ENCODE results near the gene C1QTNF8.

The C1QTNF8 gene

GRCh38 chr16:1098266-1098991 is 2.4 kb upstream of the C1QTNF8 start:
- Histone ChIP-seq H4K20me1 (ENCODE audit: insufficient read depth, low read length) (no peaks in the 10 kb centered on the region), H3F3A (ENCODE audit: insufficient read depth, low read length) (no peaks in the 10 kb centered on the region), H3K4me3 (ENCODE audit: low read depth, low read length, poor library complexity, severe bottlenecking) (no peak overlapping the region), H3K9me3 (ENCODE audit: low read length) (no peaks in the 10 kb centered on the region), H3K36me3 (ENCODE audit: insufficient read depth, low read length) (no peaks in the 10 kb centered on the region), H3K4me1 (ENCODE audit: insufficient read depth, low read length, severe bottlenecking) (no peaks in the 10 kb centered on the region), H3K9ac (ENCODE audit: low read length) (no peak overlapping the region), H3K9me2 (ENCODE audit: low read depth, low read length) (no peaks in the 10 kb centered on the region), H3K79me2 (ENCODE audit: insufficient read depth, low read length) (no peaks in the 10 kb centered on the region), H3K27ac (ENCODE audit: low read depth, low read length, poor library complexity, severe bottlenecking) (no peak overlapping the region), H2AFZ (ENCODE audit: low read length) (no peak overlapping the region), H3K4me2 (ENCODE audit: low read length) (no peak overlapping the region), H3K27me3 (ENCODE audit: insufficient read depth, low read length) (no peaks in the 10 kb centered on the region)
- TF ChIP-seq, protein P1, sequence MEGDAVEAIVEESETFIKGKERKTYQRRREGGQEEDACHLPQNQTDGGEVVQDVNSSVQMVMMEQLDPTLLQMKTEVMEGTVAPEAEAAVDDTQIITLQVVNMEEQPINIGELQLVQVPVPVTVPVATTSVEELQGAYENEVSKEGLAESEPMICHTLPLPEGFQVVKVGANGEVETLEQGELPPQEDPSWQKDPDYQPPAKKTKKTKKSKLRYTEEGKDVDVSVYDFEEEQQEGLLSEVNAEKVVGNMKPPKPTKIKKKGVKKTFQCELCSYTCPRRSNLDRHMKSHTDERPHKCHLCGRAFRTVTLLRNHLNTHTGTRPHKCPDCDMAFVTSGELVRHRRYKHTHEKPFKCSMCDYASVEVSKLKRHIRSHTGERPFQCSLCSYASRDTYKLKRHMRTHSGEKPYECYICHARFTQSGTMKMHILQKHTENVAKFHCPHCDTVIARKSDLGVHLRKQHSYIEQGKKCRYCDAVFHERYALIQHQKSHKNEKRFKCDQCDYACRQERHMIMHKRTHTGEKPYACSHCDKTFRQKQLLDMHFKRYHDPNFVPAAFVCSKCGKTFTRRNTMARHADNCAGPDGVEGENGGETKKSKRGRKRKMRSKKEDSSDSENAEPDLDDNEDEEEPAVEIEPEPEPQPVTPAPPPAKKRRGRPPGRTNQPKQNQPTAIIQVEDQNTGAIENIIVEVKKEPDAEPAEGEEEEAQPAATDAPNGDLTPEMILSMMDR (IDR thresholded peaks at IDR 0.05; ENCODE audit: low read length) = no peak
- TF ChIP-seq EZH2 (IDR thresholded peaks at IDR 0.05; ENCODE audit: borderline replicate concordance, low read length) = no peak

DNA sequence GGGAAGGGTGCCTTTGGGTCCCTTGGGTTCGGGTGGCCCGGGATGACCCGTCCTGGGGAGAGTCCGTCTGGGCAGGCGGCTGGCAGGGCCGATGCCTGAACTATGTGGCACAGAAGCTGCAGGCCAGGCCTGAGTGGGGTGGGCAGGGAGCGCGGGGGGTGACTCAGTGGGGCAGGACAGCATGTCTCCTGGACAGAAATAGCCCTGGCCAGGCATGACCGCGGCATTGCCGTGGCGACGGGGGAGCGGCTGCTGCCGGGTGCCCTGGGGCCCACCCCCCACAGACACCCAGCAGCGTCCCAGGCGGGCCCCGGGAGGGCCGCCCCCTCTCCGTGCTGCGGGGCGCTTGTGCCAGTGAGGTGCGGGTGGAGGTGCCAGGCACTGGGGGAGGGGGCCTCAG is 1.8 kb upstream of the C1QTNF8 start:
- H3K4me3 ChIP-seq (ENCODE audit: low read depth, low read length, poor library complexity, severe bottlenecking) = no peak overlapping the region
- H3K79me2 ChIP-seq (ENCODE audit: insufficient read depth, low read length) = no peaks in the 10 kb centered on the region
- no peaks in the 10 kb centered on the region for H3K36me3 ChIP-seq (ENCODE audit: insufficient read depth, low read length)
- no peak overlapping the region for H3K27ac ChIP-seq (ENCODE audit: low read depth, low read length, poor library complexity, severe bottlenecking)
- no peak overlapping the region for H2AFZ ChIP-seq (ENCODE audit: low read length)
- no peaks in the 10 kb centered on the region for H4K20me1 ChIP-seq (ENCODE audit: insufficient read depth, low read length)
- H3K4me2 ChIP-seq (ENCODE audit: low read length) = no peak overlapping the region
- no peak for TF ChIP-seq EZH2 (IDR thresholded peaks at IDR 0.05; ENCODE audit: borderline replicate concordance, low read length)
- TF ChIP-seq, protein P1 (IDR thresholded peaks at IDR 0.05; ENCODE audit: low read length) = no peak
- no peaks in the 10 kb centered on the region for H3F3A ChIP-seq (ENCODE audit: insufficient read depth, low read length)
- H3K27me3 ChIP-seq (ENCODE audit: insufficient read depth, low read length) = no peaks in the 10 kb centered on the region
- no peaks in the 10 kb centered on the region for H3K9me3 ChIP-seq (ENCODE audit: low read length)
- H3K4me1 ChIP-seq (ENCODE audit: insufficient read depth, low read length, severe bottlenecking) = no peaks in the 10 kb centered on the region
- no peak overlapping the region for H3K9ac ChIP-seq (ENCODE audit: low read length)
- no peaks in the 10 kb centered on the region for H3K9me2 ChIP-seq (ENCODE audit: low read depth, low read length)

DNA sequence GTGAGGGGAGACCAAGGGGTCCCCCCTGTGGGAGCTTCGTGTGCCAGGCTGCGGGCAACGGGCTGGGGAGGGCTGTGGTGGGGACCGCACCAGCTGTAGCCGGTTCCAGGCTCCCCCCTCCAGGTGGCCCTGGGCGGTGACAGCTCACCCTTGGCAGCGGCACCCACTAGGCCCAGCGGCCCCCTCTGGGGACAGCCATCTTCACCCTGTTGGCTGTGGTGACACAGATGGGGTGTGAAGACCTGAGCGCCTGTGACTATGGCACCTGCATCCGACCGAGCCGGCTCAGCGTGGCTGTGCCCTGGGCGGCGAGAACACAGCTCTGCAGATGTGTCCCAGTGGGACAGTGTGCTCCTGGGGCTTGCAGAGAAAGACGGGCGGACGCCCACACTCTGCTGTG is 1.1 kb upstream of the C1QTNF8 start:
- Histone ChIP-seq H3K4me3 (ENCODE audit: low read depth, low read length, poor library complexity, severe bottlenecking) (no peak overlapping the region), H3K27me3 (ENCODE audit: insufficient read depth, low read length) (no peaks in the 10 kb centered on the region), H3F3A (ENCODE audit: insufficient read depth, low read length) (no peaks in the 10 kb centered on the region), H3K4me1 (ENCODE audit: insufficient read depth, low read length, severe bottlenecking) (no peaks in the 10 kb centered on the region), H3K9me3 (ENCODE audit: low read length) (no peaks in the 10 kb centered on the region), H3K4me2 (ENCODE audit: low read length) (no peak overlapping the region), H3K36me3 (ENCODE audit: insufficient read depth, low read length) (no peaks in the 10 kb centered on the region), H2AFZ (ENCODE audit: low read length) (no peak overlapping the region), H3K27ac (ENCODE audit: low read depth, low read length, poor library complexity, severe bottlenecking) (no peak overlapping the region), H3K9ac (ENCODE audit: low read length) (no peak overlapping the region), H3K79me2 (ENCODE audit: insufficient read depth, low read length) (no peaks in the 10 kb centered on the region), H3K9me2 (ENCODE audit: low read depth, low read length) (no peaks in the 10 kb centered on the region), H4K20me1 (ENCODE audit: insufficient read depth, low read length) (no peaks in the 10 kb centered on the region)
- TF ChIP-seq, protein P1 (IDR thresholded peaks at IDR 0.05; ENCODE audit: low read length) = no peak
- no peak for TF ChIP-seq EZH2 (IDR thresholded peaks at IDR 0.05; ENCODE audit: borderline replicate concordance, low read length)

All from OCI-LY1 (cell line).